GM23338 (cell line): Measurements from ENCODE around the gene ILF2.

Source experiments
- CREB1 ChIP-seq: fragments of 250-450 bp; sonication (Bioruptor Pico); IDR thresholded peaks from 2 replicates; pipeline ENCODE4 v1.5.0; 2020; ENCODE audit warnings: low read depth, mild to moderate bottlenecking, moderate library complexity
- EZH2 ChIP-seq: fragments of 200-600 bp; sonication (generic); IDR thresholded peaks from one replicate; pipeline ENCODE4 v1.8.0; 2017; ENCODE audit warnings: antibody characterized with exemption, mild to moderate bottlenecking, low read depth; ENCODE audit not compliant: unreplicated experiment
- JUNB ChIP-seq: IDR thresholded peaks from one replicate; pipeline ENCODE4 v1.6.1; 2016; ENCODE audit warnings: antibody characterized with exemption; ENCODE audit not compliant: unreplicated experiment
- POLR2AphosphoS5 ChIP-seq: IDR thresholded peaks from 2 replicates; pipeline ENCODE4 v1.6.1; 2016; ENCODE audit warnings: antibody characterized with exemption, low read depth
- STAT1 ChIP-seq: IDR thresholded peaks from one replicate; pipeline ENCODE4 v1.6.1; 2016; ENCODE audit warnings: antibody characterized with exemption; ENCODE audit not compliant: unreplicated experiment
- TF ChIP-seq, protein P1 (sequence below), 2 experiments: fragments of 200-600 bp in 1 of 2; sonication (generic) in 1 of 2; conservative IDR thresholded peaks; 2 replicates each; pipeline versions ENCODE4 v1.5.1 to v1.6.1; 2016 to 2017; ENCODE audit warnings: antibody characterized with exemption in 2 of 2, low read depth in 2 of 2, mild to moderate bottlenecking in 2 of 2, moderate library complexity in 1 of 2

- TF ChIP-seq, protein P1, sequence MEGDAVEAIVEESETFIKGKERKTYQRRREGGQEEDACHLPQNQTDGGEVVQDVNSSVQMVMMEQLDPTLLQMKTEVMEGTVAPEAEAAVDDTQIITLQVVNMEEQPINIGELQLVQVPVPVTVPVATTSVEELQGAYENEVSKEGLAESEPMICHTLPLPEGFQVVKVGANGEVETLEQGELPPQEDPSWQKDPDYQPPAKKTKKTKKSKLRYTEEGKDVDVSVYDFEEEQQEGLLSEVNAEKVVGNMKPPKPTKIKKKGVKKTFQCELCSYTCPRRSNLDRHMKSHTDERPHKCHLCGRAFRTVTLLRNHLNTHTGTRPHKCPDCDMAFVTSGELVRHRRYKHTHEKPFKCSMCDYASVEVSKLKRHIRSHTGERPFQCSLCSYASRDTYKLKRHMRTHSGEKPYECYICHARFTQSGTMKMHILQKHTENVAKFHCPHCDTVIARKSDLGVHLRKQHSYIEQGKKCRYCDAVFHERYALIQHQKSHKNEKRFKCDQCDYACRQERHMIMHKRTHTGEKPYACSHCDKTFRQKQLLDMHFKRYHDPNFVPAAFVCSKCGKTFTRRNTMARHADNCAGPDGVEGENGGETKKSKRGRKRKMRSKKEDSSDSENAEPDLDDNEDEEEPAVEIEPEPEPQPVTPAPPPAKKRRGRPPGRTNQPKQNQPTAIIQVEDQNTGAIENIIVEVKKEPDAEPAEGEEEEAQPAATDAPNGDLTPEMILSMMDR (conservative IDR thresholded peaks at IDR 0.05; ENCODE audit: low read depth in 2 of 2): no peak
- TF ChIP-seq POLR2AphosphoS5 (no peak), EZH2 (no peak), STAT1 (no peak), JUNB (no peak), CREB1 (no peak)
These were observed 11.6 kb downstream of the ILF2 start for GRCh38 chr1:153659175-153659534.
